Tibial nerve (tissue), 3 donors: ENCODE measurements around the gene SLC44A3.

ENCODE experiments used
- EP300 ChIP-seq, 2 donors: sonication (generic); formaldehyde crosslinking; IDR thresholded peaks; one replicate each; pipeline ENCODE4 v1.6.1; 2017; ENCODE audit warnings: antibody characterized with exemption in 2 of 2, mild to moderate bottlenecking in 1 of 2
- POLR2A ChIP-seq, 2 donors: fragments of 450-650 bp; IDR thresholded peaks; one replicate each; pipeline ENCODE4 v1.6.1; 2017; ENCODE audit warnings: antibody characterized with exemption in 2 of 2, mild to moderate bottlenecking in 2 of 2, moderate library complexity in 2 of 2

- TF ChIP-seq EP300 (IDR thresholded peaks at IDR 0.05) (no peak), POLR2A (IDR thresholded peaks at IDR 0.05) (no peak)
These were observed 52.8 kb downstream of the SLC44A3 start for GRCh38 chr1:94872771-94873495.
